NCI-H460 (cell line): ENCODE data around the gene OR52K1. TPM values are rescaled to one million over a fixed set of nuclear protein-coding genes. Genes with fewer than 3 reads are reported as not detected.
A peak's percentile ranks its signal among the peaks of the same experiment; 100 is the strongest.
"Not testable (repeated sequence)": the region's sequence is repeated elsewhere in the genome, so short reads cannot be mapped to it uniquely, and the experiment has no call there.

Experiments used
- DNase-seq: peaks from one replicate; pipeline ENCODE4 v3.0.0-alpha.2; 2016; ENCODE audit warnings: low read depth; ENCODE audit errors: extremely low read depth
- total RNA-seq: library from RNA; depleted of rRNA; stranded (reverse); fragments of >200 nt; shearing (Covaris generic); gene quantifications from 2 replicates; pipeline ENCODE4 v1.2.3, GENCODE V29; 2014; rRNA removed

Gene OR52K1
- total RNA-seq, 1 experiment from 2014 or later, result not detected

DNA sequence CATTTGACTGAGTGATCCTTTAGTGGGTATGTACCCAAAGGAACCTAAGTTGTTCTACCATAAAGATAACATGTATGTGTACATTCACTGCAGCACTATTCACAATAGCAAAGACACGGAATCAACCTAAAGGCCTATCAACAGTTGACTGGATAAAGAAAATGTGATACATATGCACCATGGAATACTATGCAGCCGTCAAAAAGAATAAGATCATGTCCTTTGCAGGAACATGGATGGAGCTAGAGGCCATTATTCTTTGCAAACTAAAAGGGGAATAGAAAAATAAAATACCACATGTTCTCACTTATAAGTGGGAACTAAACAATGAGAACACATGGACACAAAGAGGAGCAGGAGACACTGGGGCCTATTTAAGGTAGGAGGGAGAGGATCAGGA is 9.0 kb downstream of the OR52K1 start:
- not testable (repeated sequence) for DNase-seq

DNA sequence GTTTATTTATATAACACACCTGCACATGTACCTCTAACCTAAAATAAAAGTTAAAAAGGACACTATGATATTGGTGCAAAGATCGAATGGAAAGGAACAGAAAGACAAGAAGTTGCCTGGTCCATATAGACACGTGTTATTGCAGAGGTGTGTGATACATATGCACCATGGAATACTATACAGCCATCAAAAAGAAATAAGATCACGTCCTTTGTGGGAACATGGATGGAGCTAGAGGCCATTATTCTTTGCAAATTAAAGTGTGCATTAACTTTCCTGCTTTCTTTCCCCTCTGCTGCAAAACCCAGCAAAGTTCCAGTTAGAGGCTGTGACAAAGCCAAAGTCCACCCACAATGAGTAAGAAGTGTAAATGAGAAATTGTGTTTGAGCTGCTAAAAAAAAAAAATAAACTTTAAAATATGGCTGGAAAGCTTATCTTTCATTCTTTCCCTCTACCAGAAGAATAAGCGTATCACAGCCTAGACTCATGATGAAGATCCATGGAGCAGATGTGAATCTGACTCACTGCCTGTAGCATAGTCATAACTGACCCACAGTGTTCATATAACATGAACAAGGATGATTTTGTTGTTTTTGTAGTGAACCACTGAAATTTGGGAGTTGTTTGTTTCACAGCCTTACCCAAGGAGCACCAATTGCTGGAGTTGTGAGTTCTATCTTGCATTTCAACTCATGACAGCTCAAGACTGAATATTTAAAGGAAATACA is 9.6 kb downstream of the OR52K1 start:
- no peak for DNase-seq

DNA sequence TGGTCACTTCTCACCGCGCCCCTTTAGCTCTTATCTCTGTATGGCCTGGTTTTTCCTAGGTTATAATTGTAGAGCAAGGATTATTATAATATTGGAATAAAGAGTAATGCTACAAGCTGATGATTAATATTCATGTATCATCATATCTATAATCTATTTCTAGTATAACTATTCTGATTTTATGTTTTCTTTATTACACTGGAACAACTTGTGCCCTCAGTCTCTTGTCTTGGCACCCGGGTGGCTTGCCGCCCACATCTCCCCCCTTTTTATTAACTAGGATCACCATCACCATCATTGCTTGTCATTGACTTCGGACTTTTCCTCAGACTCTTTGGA is 11.0 kb downstream of the OR52K1 start:
- no peak for DNase-seq

DNA sequence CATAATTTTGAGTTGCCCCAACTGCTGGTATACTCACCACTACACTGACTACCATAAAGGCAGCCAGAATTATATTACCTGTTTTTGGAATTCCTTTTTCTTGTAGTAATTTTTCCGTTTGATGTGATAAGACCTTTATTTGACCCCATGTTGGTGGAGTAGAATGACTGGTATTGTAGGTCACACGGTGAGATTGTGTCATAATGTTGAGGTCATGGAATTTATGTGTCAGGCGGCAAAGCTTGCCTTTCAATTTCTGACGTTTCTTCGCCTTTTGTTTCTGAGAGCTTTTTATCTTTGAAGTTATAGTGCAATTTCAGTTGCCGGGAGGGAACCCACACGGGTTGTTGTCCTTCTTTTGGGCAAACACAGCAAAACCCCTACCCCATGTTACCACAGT is 13.0 kb downstream of the OR52K1 start:
- DNase-seq, result no peak

DNA sequence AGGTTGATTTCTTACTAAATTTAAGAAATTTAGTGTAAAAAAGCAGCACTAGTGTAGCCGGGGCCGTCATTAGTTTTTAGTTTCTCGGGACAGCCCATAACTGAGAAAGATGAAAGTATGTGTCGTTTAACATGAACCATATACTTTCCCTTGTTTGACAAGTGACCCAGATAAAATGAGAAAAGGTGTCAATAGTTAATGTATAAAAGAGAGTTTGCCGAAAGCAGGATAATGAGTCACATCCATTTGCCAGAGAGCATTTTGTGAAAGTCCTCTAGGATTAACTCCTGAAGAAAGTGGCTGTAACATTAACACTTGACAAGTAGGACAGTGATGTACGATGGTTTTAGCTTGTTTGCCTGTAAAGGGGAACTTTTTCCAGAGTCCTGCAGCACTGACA is 13.5 kb downstream of the OR52K1 start:
- no peak for DNase-seq

DNA sequence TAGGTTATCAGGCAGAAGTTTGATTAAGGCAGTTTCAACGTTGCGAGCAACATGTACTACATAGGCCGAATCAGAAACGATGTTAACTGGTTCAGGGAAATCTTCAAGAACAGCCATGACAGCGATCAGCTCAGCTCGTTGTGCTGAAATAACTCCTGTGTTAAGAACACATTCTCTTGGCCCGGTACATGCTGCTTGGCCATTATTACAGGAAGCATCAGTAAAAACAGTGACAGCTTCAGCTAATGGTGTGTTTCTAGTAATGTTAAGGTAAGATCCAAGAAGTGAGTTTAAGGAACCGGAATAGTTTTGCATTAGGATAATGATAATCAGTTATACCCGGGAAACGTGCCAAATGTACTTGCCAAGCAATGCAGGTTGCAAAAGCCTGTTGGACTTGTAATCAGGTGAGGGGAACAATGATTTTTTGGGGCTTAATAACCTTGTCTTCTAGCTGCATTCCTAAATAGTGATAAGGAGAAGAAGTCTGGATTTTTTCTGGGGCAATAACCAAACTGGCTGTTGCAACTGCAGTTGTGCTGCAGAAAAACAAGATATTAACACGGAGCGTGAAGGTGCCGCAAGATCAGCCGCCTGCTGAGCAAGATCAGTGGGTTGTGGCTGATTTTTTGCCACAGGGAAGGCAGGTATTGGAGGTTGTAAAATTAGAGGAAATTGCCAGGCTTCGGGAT is 14.3 kb downstream of the OR52K1 start:
- no peak for DNase-seq

DNA sequence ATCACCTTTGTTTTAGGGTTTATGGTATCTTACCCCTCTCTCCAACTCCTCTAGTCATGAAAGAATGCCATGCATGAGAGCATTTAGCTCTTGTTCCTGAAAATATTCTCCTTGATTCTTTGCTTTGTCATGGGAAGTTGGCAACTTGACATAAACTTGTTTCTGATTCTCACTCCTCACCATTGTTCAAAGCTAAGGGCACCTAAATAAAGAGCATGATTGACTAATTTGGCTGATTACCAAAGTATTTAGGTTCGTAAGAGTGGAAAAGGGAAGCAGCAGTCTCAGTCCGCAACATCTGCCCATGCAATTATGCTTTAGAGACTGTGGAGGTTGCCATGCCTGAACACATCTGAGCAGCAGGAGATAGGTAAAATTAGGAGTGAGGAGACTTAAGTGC is 26.4 kb downstream of the OR52K1 start:
- DNase-seq, result no peak

DNA sequence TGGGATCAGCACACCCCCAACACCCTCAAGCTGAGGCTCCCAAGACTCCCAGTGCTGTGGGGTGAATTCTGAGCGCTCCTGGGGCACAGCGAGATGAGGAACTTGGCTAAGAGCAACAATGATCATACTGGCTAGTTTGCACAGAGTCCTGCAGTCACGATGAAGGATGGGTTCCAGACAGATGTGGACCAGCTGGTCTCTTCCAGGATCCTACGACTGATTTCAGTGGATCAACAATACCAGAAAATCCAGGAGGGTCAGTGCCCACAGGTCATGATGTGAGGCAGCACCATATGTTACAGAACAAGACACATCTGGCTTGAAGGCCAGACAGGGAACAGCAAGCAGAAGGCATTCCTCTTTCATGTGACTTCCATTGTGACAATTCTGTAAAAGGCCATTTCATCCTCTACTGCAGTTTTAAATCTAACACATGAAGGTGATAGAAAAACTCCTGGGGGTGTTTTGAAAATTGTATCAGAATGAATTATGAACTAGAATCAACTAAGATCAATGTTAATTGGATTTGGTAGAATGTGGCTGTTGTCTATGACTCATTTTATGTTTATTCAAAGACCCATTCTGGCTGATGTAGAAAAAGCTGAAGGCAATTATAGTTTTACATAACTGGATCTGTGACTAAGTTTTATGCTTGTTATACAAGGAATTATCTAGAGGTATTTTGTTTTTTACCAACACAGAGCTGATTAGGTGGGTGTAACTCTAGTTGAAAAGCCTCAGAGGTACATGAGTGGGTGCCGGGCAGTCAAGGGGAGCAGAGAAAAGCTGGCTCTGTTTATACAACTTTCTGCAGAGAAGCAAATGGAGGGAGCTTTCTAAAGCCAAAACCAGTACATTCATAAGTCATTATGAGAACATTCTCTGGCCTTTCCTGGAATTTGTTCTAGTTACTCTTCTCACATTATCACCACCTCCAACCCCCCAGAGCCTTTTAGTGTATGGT is 29.1 kb downstream of the OR52K1 start:
- DNase-seq, result no peak

DNA sequence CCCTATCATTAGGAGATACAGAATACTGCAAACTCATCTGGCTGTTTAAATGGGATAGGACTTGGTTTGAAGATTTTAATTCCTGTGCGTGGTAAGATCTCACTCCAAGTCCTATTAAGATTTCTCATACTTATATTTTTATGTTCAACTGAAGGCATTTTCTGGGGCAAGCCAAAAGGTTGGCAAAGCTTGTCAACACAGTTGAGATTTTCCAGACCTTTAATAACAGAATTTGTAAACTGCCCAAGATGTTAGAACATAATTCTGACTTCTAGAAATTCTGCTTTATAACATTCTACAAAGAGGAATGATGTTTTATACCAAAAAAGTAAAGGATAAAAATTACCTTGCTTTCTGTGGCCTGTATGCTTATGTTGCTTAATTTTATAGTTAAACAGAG is 31.8 kb downstream of the OR52K1 start:
- no peak for DNase-seq

DNA sequence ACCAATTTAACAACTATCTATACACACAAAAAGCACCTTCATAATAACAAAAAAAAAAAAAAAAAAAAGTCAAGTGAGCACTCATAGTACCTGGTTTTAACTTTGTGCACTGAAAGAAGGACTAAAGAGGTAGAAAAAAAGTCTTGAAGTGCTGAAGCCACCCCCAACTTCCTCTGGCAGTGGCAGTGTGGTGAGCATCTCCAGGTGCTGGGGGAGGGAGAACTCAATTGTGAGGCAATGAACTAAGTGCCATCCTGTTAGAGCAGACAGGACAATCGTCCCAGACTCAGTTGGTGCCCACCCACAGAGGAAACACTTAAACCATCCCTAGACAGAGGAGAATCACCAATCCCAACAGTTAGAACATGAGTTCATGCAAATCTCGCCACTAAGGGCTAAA is 39.9 kb downstream of the OR52K1 start:
- DNase-seq, result no peak

DNA sequence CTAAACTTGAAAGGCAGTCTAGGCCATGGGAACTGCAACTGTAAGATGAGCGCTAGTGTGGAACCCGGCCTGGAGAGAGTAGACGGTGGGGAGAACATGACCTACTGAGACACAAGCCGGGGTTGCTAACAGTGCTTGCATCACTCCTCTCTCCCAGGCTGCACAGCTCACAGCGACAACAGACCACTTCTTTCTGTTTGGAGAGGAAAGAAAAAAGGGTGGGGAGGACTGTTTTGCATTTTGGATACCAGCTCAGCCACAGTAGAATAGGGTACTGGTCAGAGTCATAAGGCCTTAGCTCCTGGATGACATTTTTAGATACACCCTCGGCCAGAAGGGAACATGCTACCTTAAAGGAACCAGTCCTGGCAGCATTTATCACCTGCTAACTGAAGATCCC is 40.3 kb downstream of the OR52K1 start:
- no peak for DNase-seq

DNA sequence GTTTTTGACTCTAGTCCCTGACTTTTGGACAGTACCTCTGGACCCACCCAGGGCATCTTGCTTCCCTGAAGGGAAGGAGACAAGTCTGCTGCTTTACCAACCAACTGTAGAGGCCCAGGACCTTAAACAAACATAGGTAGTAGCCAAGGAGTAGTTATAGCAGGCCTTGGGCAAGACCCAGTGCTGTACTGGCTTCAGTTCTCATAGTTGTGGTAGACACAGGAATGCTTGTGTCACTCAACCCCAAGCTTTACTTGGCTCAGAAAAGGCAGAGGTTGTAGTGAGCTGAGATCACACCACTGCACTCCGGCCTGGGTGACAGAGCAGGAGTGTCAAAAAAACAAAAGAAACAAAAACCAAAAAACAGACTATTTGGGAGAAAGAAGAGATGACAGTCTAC is 41.2 kb downstream of the OR52K1 start:
- no peak for DNase-seq

DNA sequence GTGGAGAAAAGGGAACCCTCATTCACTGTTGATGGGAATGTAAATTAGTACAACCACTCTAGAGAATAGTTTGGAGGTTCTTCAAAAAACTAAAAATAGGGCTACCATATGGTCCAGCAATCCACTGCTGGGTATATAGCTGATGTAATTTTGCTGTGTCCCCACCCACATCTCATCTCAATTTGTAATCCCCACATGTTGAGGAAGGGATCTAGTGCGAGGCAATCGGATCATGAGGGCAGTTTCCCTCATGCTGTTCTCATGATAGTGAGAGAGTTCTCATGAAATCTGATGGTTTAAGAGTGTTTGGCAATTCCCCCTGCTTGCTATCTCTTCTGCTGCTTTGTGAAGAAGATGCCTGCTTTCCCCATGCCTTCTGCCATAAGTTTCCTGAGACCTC is 45.5 kb downstream of the OR52K1 start:
- no peak for DNase-seq

DNA sequence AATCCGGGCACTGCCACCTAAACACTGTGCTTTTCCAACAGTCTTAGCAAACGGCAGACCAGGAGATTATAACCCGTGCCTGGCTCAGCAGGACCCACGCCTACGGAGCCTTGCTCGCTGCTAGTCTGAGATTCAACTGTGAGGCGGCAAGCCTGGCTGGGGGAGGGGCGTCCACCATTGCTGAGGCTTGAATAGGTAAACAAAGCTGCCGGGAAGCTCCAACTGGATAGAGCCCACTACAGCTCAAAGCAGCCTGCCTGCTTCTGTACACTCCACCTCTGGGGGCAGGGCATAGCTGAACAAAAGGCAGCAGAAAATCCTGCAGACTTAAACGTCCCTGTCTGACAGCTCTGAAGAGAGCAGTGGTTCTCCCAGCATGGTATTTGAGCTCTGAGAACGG is 49.2 kb downstream of the OR52K1 start:
- not testable (repeated sequence) for DNase-seq

DNA sequence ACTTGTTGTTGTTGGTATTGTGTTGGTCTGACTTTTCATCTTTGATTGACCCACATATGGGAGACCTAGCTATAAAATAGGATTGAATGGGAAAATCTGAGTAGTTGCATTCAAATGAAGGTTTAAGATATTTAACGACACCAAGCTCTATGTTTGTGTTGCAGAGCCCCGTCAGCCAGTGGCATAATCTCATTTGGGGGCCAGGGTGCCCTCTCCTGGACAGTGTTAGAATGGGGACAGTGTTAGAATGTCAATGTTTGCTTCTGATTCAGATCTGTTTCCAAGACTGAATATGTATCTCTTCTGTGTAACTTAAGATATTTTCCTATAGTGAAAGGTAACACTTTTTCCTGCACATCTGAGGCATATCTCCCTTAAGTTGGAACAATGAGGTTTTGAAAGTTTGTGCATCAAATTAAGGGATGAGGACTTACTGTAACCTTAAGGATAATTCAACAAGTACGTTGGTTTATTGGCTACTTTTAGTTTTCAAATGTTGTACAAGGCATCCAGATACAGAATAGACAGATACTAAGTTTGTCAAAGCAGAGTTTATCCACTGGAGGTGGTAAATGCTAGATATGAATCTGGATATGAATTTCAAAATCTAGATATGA is 57.3 kb downstream of the OR52K1 start:
- peak; percentile 40 for DNase-seq

DNA sequence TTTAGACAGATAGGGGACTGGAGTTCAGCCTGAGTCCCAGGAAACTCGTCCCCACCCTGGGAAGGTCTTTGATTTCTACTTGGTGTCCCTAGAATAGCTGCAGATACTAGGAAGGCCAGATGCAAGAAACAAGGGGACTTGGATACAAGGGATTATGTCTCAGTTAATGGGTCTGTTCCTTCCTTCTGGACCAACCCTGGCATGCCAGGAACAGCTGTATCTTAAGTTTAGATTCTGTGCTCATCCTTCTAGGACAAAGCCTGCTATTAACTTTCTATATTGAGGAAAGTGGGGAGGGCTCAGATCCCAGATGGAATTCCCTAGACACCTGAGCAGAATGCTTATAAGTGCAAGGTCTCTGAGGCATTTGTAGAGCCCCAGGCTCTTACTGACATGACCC is 58.6 kb downstream of the OR52K1 start:
- no peak for DNase-seq

Other genes starting within 250 kb of the OR52K1 start
- gene OR52B4, start 114.3 kb upstream of the OR52K1 start, total RNA-seq, result not detected in 2 replicates
- 8.0 and 12.4 TPM in 2 replicates for gene TRIM21, start 88.9 kb upstream of the OR52K1 start, total RNA-seq
- not detected in 2 replicates for gene OR52K2, start 33.4 kb upstream of the OR52K1 start, total RNA-seq
- gene OR52M1, start 62.5 kb downstream of the OR52K1 start, total RNA-seq, result not detected in 2 replicates
- gene OR52I2, start 99.1 kb downstream of the OR52K1 start, total RNA-seq, result not detected in 2 replicates
- not detected in 2 replicates for gene OR52I1, start 111.4 kb downstream of the OR52K1 start, total RNA-seq
- 4.3 and 6.1 TPM in 2 replicates for gene TRIM68, start 125.6 kb downstream of the OR52K1 start, total RNA-seq
- gene OR51D1, start 154.8 kb downstream of the OR52K1 start, total RNA-seq, result not detected in 2 replicates
- gene OR51E1, start 161.3 kb downstream of the OR52K1 start, total RNA-seq, result not detected in 2 replicates
- gene OR51E2, start 215.2 kb downstream of the OR52K1 start, total RNA-seq, result not detected in 2 replicates
- gene MMP26, start 222.1 kb downstream of the OR52K1 start, total RNA-seq, result not detected in 2 replicates